WTC11 (cell line): ENCODE data around the gene KLRF1. TPM values are rescaled to one million over a fixed set of nuclear protein-coding genes. Genes with fewer than 3 reads are reported as not detected.

ENCODE experiments used
- ATAC-seq: fragments of 200-7000 bp; cut with Tn5 transposase; 2 replicates; pipeline ENCODE4 v1.10.0; 2021; ENCODE audit warnings: mild to moderate bottlenecking, moderate library complexity
- CTCF ChIA-PET: fragments of 300-600 bp; sonication (Branson Sonifier 250); formaldehyde crosslinking; loops from one replicate; lab custom pipeline; 2021; ENCODE audit warnings: antibody characterized with exemption; lab: Charles Lee
- POLR2A ChIA-PET: fragments of 350-600 bp; sonication (Branson Sonifier 250); formaldehyde crosslinking; loops from one replicate; lab custom pipeline; 2021; ENCODE audit warnings: antibody characterized with exemption; lab: Charles Lee
- DNase-seq: peaks from one replicate; pipeline ENCODE4 v3.0.0; 2021; ENCODE audit warnings: low spot score
- H3K27ac Mint-ChIP-seq: 2 replicates; pipeline ENCODE4 v1.8.0; 2021; ENCODE audit warnings: mixed read lengths
- H3K27me3 Mint-ChIP-seq: 2 replicates; pipeline ENCODE4 v1.8.0; 2021; ENCODE audit warnings: low read depth, mild to moderate bottlenecking, moderate library complexity, mixed read lengths
- H3K36me3 Mint-ChIP-seq: 2 replicates; pipeline ENCODE4 v1.8.0; 2021; ENCODE audit warnings: mixed read lengths
- H3K4me1 Mint-ChIP-seq: 2 replicates; pipeline ENCODE4 v1.8.0; 2022; ENCODE audit warnings: mixed read lengths
- H3K4me3 Mint-ChIP-seq: 2 replicates; pipeline ENCODE4 v1.8.0; 2021; ENCODE audit warnings: mild to moderate bottlenecking, moderate library complexity, mixed read lengths
- H3K9me3 Mint-ChIP-seq: 2 replicates; pipeline ENCODE4 v1.8.0; 2021; ENCODE audit warnings: mixed read lengths
- AFF4 ChIP-seq: sonication (generic); formaldehyde crosslinking; IDR thresholded peaks from 2 replicates; pipeline ENCODE4 v1.8.1; 2023; ENCODE audit warnings: mild to moderate bottlenecking, missing genetic modification reagents, borderline replicate concordance
- CBFB ChIP-seq: sonication (generic); formaldehyde crosslinking; IDR thresholded peaks from 2 replicates; pipeline ENCODE4 v1.8.1; 2022; ENCODE audit warnings: mild to moderate bottlenecking, low read depth, missing genetic modification reagents
- CREB1 ChIP-seq: sonication (generic); formaldehyde crosslinking; IDR thresholded peaks from 2 replicates; pipeline ENCODE4 v1.8.0; 2023; ENCODE audit warnings: mild to moderate bottlenecking, missing genetic modification reagents
- CREM ChIP-seq: sonication (generic); formaldehyde crosslinking; IDR thresholded peaks from 2 replicates; pipeline ENCODE4 v1.8.1; 2022; ENCODE audit warnings: mild to moderate bottlenecking, missing genetic modification reagents, moderate library complexity
- E2F1 ChIP-seq: sonication (generic); formaldehyde crosslinking; IDR thresholded peaks from 2 replicates; pipeline ENCODE4 v1.8.0; 2022; ENCODE audit warnings: mild to moderate bottlenecking, missing genetic modification reagents
- E2F5 ChIP-seq: sonication (generic); formaldehyde crosslinking; IDR thresholded peaks from 2 replicates; pipeline ENCODE4 v1.8.1; 2022; ENCODE audit warnings: mild to moderate bottlenecking, moderate library complexity, missing genetic modification reagents
- ELF4 ChIP-seq: sonication (generic); formaldehyde crosslinking; IDR thresholded peaks from 2 replicates; pipeline ENCODE4 v1.8.1; 2022; ENCODE audit warnings: low read depth, mild to moderate bottlenecking, moderate library complexity, missing genetic modification reagents
- FOXJ3 ChIP-seq: sonication (generic); formaldehyde crosslinking; IDR thresholded peaks from 2 replicates; pipeline ENCODE4 v1.9.0; 2021; ENCODE audit warnings: missing genetic modification reagents, mild to moderate bottlenecking, borderline replicate concordance
- FOXK1 ChIP-seq: sonication (generic); formaldehyde crosslinking; IDR thresholded peaks from 2 replicates; pipeline ENCODE4 v1.8.0; 2022; ENCODE audit warnings: mild to moderate bottlenecking, moderate library complexity, missing genetic modification reagents
- GRHL2 ChIP-seq: fragments of 250-450 bp; sonication (Bioruptor Pico); IDR thresholded peaks from 2 replicates; pipeline ENCODE4 v1.8.0; 2022; ENCODE audit warnings: mild to moderate bottlenecking, moderate library complexity; ENCODE audit not compliant: insufficient replicate concordance, severe bottlenecking
- GTF2I ChIP-seq: fragments of 250-450 bp; sonication (Bioruptor Pico); conservative IDR thresholded peaks from 2 replicates; pipeline ENCODE4 v1.4.0; 2021; ENCODE audit warnings: mild to moderate bottlenecking
- HMGA2 ChIP-seq: fragments of 250-450 bp; sonication (Bioruptor Pico); IDR thresholded peaks from 2 replicates; pipeline ENCODE4 v1.4.0; 2021; ENCODE audit warnings: mild to moderate bottlenecking, moderate library complexity
- IRF1 ChIP-seq: sonication (generic); formaldehyde crosslinking; IDR thresholded peaks from 2 replicates; pipeline ENCODE4 v1.8.0; 2023; ENCODE audit warnings: missing genetic modification reagents
- IRF2 ChIP-seq: sonication (generic); formaldehyde crosslinking; IDR thresholded peaks from 2 replicates; pipeline ENCODE4 v1.8.0; 2022; ENCODE audit warnings: low read depth, missing genetic modification reagents, borderline replicate concordance
- JAZF1 ChIP-seq: fragments of 250-450 bp; sonication (Bioruptor Pico); IDR thresholded peaks from 2 replicates; pipeline ENCODE4 v1.9.0; 2021; ENCODE audit warnings: moderate library complexity, mild to moderate bottlenecking, inconsistent platforms
- JUN ChIP-seq: sonication (generic); formaldehyde crosslinking; IDR thresholded peaks from 2 replicates; pipeline ENCODE4 v1.8.0; 2023; ENCODE audit warnings: mild to moderate bottlenecking, missing genetic modification reagents
- NR2C2 ChIP-seq: sonication (generic); formaldehyde crosslinking; IDR thresholded peaks from 2 replicates; pipeline ENCODE4 v1.8.0; 2022; ENCODE audit warnings: mild to moderate bottlenecking, missing genetic modification reagents
- OVOL2 ChIP-seq: fragments of 250-450 bp; sonication (Bioruptor Pico); IDR thresholded peaks from 2 replicates; pipeline ENCODE4 v1.9.0; 2021; ENCODE audit warnings: mild to moderate bottlenecking, borderline replicate concordance
- PRRX2 ChIP-seq: fragments of 250-450 bp; sonication (Bioruptor Pico); IDR thresholded peaks from 2 replicates; pipeline ENCODE4 v1.8.0; 2021; ENCODE audit warnings: mild to moderate bottlenecking
- SOX15 ChIP-seq: fragments of 250-450 bp; sonication (Bioruptor Pico); IDR thresholded peaks from 2 replicates; pipeline ENCODE4 v1.9.0; 2021; ENCODE audit warnings: mild to moderate bottlenecking
- TEAD1 ChIP-seq: sonication (generic); formaldehyde crosslinking; IDR thresholded peaks from 2 replicates; pipeline ENCODE4 v1.8.0; 2022; ENCODE audit warnings: mild to moderate bottlenecking, missing genetic modification reagents
- ZBTB21 ChIP-seq: sonication (generic); formaldehyde crosslinking; IDR thresholded peaks from 2 replicates; pipeline ENCODE4 v1.8.1; 2023; ENCODE audit warnings: mild to moderate bottlenecking, missing genetic modification reagents, borderline replicate concordance
- ZNF121 ChIP-seq: sonication (generic); formaldehyde crosslinking; IDR thresholded peaks from 2 replicates; pipeline ENCODE4 v1.8.0; 2023; ENCODE audit warnings: missing genetic modification reagents
- ZNF138 ChIP-seq: sonication (generic); formaldehyde crosslinking; conservative IDR thresholded peaks from 2 replicates; pipeline ENCODE4 v1.8.1; 2022; ENCODE audit warnings: mild to moderate bottlenecking, moderate library complexity, missing genetic modification reagents
- ZNF232 ChIP-seq: sonication (generic); formaldehyde crosslinking; IDR thresholded peaks from 2 replicates; pipeline ENCODE4 v1.8.0; 2022; ENCODE audit warnings: mild to moderate bottlenecking, missing genetic modification reagents
- total RNA-seq: library from RNA; stranded (reverse); gene quantifications from 3 replicates; pipeline ENCODE4 v1.2.3, GENCODE V29; 2021
- TF ChIP-seq, protein P1 (sequence below): fragments of 200-600 bp; IDR thresholded peaks from 2 replicates; pipeline ENCODE4 v1.8.0; 2022; ENCODE audit warnings: antibody characterized with exemption
- TF ChIP-seq, protein P2 (sequence below): sonication (generic); formaldehyde crosslinking; IDR thresholded peaks from 2 replicates; pipeline ENCODE4 v1.8.1; 2023; ENCODE audit warnings: mild to moderate bottlenecking, missing genetic modification reagents

KLRF1 gene
- total RNA-seq, 1 experiment from 2014 or later, result not detected

DNA sequence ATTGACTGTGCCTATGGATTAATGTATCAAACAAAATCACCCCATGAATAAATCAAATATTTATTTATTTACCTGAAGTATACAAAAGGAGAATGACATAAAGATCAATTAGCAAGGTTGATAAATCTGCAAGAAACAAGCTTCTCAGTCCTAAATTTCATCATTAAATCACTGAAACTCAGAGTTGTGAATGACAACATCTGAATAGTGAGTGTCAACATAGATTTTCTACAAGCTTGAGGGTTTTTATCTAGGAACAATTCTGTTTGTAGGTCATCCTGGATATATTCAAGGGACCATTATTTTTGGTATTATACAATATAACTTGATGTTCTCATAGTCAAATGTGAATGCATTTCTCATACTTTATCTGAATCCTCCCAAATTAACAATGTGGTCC, 17.4 kb upstream of the KLRF1 start:
- CTCF ChIA-PET, result interaction anchor here (0.8 kb wide), 1 partner anchor 67 kb away, joined by 3 read pairs; no protein-coding TSS in a partner anchor
- DNase-seq, result no peak
- Mint-ChIP-seq H3K4me3 (no peak overlapping the region), H3K36me3 (no peaks in the 10 kb centered on the region)
- no peak for TF ChIP-seq FOXK1
- TF ChIP-seq ELF4 (CRISPR knock-in tag), result no peak
- TF ChIP-seq GTF2I (CRISPR knock-in tag), result no peak
- no peak for TF ChIP-seq GRHL2 (CRISPR knock-in tag)
- TF ChIP-seq SOX15 (CRISPR knock-in tag), result no peak
- TF ChIP-seq ZNF232, result no peak
- no peak for TF ChIP-seq JAZF1
- TF ChIP-seq AFF4 (CRISPR knock-in tag), result no peak
- no peak for TF ChIP-seq CREB1 (CRISPR knock-in tag)
- no peak for TF ChIP-seq CREM (CRISPR knock-in tag)
- no peak for TF ChIP-seq NR2C2 (CRISPR knock-in tag)
- TF ChIP-seq PRRX2 (CRISPR knock-in tag), result no peak
- TF ChIP-seq ZBTB21, result no peak
- no peak for TF ChIP-seq E2F5 (CRISPR knock-in tag)
- TF ChIP-seq FOXJ3 (CRISPR knock-in tag), result no peak
- TF ChIP-seq E2F1 (CRISPR knock-in tag), result no peak
- TF ChIP-seq, all 79 proteins: peak for 0
- H3K9me3 Mint-ChIP-seq, result no peaks in the 10 kb centered on the region
- H3K27ac Mint-ChIP-seq, result no peak overlapping the region
- ATAC-seq, result no peak
- H3K27me3 Mint-ChIP-seq, result no peaks in the 10 kb centered on the region
- POLR2A ChIA-PET, result no interaction called here
- H3K4me1 Mint-ChIP-seq, result peaks cover 10% of the 10 kb centered on the region

- ChIA-PET POLR2A (no interaction called here), CTCF (interaction anchor here (1.4 kb wide), 1 partner anchor 60 kb away, joined by 5 read pairs; no protein-coding TSS in a partner anchor)
- no peaks in the 10 kb centered on the region for H3K27me3 Mint-ChIP-seq
- no peak overlapping the region for H3K27ac Mint-ChIP-seq
- no peak overlapping the region for H3K4me3 Mint-ChIP-seq
- no peaks in the 10 kb centered on the region for H3K36me3 Mint-ChIP-seq
- no peak for DNase-seq
- H3K4me1 Mint-ChIP-seq, result peaks cover 10% of the 10 kb centered on the region
- no peaks in the 10 kb centered on the region for H3K9me3 Mint-ChIP-seq
- ATAC-seq, result no peak
- no peak for TF ChIP-seq HMGA2 (CRISPR knock-in tag)
- no peak for TF ChIP-seq PRRX2 (CRISPR knock-in tag)
- TF ChIP-seq IRF2 (CRISPR knock-in tag), result no peak
- TF ChIP-seq TEAD1, result no peak
- TF ChIP-seq IRF1 (CRISPR knock-in tag), result no peak
- no peak for TF ChIP-seq CREM (CRISPR knock-in tag)
- no peak for TF ChIP-seq ELF4 (CRISPR knock-in tag)
- TF ChIP-seq ZNF138 (CRISPR knock-in tag), result no peak
- TF ChIP-seq ZNF232, result no peak
- no peak for TF ChIP-seq CBFB (CRISPR knock-in tag)
- TF ChIP-seq, protein P1, sequence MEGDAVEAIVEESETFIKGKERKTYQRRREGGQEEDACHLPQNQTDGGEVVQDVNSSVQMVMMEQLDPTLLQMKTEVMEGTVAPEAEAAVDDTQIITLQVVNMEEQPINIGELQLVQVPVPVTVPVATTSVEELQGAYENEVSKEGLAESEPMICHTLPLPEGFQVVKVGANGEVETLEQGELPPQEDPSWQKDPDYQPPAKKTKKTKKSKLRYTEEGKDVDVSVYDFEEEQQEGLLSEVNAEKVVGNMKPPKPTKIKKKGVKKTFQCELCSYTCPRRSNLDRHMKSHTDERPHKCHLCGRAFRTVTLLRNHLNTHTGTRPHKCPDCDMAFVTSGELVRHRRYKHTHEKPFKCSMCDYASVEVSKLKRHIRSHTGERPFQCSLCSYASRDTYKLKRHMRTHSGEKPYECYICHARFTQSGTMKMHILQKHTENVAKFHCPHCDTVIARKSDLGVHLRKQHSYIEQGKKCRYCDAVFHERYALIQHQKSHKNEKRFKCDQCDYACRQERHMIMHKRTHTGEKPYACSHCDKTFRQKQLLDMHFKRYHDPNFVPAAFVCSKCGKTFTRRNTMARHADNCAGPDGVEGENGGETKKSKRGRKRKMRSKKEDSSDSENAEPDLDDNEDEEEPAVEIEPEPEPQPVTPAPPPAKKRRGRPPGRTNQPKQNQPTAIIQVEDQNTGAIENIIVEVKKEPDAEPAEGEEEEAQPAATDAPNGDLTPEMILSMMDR, result no peak
- TF ChIP-seq ZNF121, result no peak
- TF ChIP-seq, protein P2, sequence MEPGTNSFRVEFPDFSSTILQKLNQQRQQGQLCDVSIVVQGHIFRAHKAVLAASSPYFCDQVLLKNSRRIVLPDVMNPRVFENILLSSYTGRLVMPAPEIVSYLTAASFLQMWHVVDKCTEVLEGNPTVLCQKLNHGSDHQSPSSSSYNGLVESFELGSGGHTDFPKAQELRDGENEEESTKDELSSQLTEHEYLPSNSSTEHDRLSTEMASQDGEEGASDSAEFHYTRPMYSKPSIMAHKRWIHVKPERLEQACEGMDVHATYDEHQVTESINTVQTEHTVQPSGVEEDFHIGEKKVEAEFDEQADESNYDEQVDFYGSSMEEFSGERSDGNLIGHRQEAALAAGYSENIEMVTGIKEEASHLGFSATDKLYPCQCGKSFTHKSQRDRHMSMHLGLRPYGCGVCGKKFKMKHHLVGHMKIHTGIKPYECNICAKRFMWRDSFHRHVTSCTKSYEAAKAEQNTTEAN, result no peak
- TF ChIP-seq OVOL2 (CRISPR knock-in tag), result no peak
- no peak for TF ChIP-seq JUN (CRISPR knock-in tag)
Observed at GRCh38 chr12:9810671-9811070, 16.6 kb upstream of the KLRF1 start.
